ENCODE results near the gene CMKLR1.

Gene CMKLR1

DNA sequence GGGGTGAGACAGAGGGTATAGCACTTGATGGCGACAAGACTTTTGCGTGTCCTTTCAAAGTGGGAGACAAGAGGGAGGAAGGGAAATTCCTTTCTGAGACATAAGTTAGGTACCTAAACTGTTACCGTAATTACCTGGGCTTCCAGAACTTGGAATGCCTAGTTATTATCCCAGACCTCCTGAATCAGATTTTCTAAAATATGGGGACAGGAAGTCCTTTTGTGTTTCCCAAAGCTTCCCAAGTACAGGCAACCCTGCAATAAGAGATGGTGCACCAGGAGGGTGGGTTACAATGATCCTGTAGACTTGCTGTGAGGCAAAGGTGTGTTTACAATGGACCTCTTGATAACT, 83.9 kb downstream of the CMKLR1 start:
- no peak for DNase-seq

DNA sequence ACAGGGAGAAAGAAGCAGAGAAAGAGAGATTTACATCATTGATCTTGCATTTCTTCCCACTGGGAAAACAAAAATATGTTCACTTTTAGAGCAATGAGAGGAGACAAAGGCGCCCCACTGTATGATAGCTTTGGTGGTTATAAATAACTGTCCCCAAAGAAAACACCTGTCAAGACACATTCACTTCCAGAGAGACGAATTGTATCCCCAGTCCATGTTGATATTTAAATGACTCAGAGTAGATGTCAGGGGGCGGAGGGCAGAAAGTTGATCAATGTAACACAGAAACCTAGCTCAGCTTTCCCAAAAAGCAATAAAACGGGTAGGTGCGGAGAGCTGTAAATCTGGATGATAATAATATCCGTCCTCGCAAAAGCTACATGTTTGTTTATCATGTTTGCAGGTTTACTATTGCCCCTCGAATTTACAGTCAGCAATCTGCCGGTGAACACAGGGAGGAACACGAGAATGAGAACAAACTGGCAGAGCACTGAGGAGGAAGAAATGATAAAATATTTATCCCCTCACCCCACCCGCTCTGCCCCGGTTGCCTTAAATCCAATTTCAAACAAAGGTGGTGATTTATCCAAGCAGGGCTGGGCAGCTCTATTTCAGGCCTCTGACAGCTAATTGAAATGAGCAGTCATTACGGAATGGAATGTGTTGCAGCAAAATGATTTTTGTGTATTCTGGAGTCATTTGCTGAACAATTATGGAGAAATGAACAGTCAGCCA, 84.4 kb downstream of the CMKLR1 start:
- DNase-seq, result no peak

DNA sequence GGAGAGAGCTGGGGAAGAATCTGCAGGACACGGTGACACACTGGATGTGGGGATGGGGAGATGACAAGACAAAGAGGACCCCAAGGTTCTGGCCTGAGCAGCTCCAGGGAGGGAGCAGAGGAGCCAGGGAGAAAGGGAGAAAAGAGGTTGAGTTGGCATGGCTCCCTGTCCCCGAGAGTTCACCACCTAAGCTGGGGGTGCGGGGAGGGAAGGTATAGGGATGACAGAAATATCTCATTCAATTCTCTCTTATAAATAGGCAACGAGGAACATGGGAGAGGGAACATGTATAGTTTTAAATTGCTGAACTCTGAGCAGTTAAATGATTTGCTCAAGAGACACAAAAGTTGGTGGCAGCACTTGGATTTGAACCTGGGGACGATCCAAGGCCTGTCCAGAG, 85.1 kb downstream of the CMKLR1 start:
- DNase-seq, result no peak

DNA sequence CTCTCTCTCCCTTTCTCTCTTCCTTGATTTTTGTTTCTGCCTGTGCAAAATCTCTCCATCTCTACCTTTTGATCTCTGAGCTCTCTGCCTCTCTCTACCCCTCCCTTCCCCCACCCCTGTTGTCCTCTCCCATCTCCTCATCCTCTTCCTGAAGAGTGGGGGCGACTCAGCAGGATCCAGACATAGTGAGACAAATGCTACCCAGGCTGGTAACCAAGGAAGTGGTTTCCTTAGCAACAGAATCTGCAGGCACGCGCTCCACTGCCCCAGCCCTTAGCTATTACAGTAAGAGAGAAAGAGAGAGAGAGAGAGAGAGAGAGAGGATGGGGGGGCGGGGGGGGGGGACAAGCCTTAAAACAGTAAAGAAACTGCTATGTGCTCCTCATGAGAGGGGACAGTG, 85.6 kb downstream of the CMKLR1 start:
- DNase-seq, result peak; percentile 9

DNA sequence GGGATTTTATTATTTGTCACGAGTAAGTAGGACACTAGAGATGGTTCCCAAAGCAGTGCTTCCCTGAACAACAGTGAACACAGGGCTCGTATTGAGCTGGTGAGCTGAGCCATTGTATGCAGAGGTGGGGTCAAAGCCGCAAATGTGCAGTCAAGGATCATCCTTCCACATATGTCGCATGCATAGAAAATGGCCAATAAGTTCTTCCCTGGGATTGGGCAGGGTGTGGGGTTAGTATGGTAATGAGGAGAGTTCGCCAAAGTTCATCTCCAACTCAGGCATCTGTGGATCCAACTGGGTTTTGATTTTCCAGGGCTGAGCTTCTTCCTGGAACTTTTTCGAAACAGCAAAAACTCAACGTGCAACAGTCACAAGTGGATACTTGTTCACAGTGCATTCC, 86.6 kb downstream of the CMKLR1 start:
- no peak for DNase-seq

DNA sequence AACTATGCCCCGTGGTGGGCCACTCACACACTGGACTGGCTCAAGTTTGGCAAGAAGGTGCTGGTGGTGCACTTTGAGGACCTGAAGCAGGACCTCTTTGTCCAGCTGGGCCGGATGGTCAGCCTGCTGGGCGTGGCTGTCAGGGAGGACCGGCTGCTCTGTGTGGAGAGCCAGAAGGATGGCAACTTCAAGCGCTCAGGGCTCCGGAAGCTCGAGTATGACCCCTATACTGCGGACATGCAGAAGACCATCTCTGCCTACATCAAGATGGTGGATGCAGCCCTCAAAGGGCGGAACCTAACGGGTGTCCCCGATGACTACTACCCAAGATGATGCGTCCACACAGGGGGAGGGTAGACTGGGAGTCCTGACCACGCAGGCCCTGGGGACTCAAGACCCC, 91.1 kb downstream of the CMKLR1 start:
- no peak for DNase-seq

DNA sequence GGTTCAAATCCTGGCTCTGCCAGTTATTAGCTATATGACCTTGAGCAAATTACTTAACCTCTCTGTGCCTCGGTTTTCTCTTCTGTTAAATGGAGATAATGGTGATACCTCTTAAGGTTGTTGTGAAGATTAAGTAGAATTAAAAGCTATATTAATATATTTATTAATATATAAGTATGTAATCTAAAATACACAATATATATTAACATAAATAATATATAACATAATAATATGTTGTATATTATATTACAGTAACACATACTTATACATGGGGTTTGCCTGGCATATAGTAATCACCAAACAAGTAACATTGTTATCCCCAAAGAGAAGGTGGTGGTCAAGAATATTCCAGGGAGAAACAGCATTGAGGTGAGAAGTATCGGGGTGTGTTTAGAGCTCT, 92.0 kb downstream of the CMKLR1 start:
- DNase-seq, result no peak

DNA sequence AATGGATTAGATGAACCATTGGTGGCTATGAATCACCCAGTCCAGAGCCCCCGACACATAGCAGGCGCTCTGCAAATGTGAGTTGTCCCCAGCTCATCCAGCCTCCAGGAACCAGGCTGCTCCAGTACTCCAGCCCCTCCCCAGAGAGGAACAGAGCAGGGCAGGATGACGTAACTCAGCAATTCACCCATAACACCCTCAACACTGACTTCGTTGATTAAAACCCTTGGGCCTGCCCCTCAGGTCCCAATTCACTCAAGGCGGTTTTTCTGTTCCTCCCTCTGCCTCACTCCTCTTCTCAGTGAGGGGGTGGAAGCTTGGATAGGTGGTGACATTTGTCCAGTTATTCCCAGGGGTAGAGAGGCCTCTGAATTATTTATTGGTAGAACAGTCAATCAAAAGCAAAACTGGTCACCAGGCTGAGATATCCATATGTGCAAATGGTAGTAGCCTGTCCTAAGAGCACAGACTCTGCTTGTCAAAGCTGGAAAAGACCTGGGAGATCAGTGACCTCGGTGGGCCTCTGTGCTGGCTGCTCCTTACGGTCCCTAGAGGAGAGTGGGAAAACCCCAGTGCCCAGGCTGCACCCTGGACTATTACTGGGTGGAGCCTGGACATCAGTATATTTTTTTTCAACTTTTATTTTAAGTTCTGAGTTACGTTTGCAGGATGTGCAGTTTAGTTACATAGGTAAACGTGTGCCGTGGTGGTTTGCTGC, 97.0 kb downstream of the CMKLR1 start:
- DNase-seq, result no peak

DNA sequence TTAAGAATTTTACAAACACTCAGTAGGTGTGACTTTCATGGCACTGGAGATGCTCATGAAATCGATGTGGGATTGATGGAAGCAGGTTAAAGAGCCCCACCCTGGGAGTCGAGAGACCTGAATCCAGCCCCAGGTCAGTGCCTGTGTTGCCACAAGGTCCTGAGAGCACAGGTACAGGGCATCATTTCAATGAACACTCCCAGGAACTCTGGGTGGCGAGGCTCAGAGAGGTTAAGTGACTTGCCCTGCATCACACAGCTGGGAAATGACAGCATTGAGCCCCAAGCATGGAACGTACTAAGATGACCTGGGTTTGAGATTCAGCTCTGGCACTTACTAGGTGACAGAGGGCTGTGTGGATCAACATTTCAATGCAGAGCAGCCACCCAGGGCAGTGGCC, 98.2 kb downstream of the CMKLR1 start:
- DNase-seq, result no peak

DNA sequence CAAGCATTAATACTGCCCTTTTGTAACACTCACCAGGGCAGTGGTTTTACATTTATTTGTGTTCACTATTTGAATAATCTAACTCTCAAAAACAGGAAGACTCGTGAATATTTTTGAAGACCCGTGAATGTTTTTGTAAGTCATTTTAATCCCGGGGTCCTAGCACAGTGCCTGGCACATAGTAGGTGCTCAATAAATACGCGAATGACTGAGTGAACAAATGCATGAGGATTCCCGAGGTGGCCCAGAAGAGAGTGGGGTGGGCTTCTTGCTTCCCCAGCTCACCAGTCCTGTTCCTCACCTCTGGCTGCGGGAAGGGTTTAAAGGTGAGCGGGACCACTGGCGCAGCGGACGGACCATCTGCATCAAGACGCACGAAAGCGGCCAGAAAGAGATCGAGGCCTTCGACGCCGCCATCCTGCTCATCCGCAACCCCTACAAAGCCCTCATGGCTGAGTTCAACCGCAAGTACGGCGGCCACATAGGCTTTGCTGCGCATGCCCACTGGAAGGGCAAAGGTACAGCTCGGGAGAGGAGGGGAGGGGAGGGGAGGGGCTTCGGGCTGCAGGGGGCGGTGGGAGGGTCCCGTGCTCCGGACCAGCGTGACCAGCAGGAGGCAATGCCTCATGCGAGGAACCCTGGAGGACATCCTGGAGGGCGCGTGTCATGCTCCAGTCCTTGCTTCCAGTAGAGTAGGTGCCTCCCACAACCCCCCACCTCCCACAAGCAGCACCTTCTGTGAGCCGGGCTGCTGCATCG, 98.9 kb downstream of the CMKLR1 start:
- DNase-seq, result no peak

DNA sequence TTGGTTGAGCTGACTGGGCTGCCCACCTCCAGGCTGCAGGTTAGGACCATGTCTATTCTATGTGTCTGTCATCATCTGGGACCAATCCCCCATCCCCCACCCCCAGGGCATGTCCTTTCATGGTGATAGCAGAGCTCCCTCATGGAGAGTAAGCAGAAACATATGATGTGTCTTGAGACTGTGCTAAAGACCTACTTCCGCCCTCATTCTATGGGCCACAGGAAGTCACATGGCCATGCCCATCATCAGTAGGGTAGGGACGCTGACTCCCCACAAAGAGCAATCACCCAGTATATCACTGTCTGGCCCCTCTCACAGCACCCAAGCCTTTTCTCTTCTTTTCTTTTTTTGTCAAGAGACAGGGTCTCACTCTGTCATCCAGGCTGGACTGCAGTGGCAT, 99.7 kb downstream of the CMKLR1 start:
- no peak for DNase-seq

DNA sequence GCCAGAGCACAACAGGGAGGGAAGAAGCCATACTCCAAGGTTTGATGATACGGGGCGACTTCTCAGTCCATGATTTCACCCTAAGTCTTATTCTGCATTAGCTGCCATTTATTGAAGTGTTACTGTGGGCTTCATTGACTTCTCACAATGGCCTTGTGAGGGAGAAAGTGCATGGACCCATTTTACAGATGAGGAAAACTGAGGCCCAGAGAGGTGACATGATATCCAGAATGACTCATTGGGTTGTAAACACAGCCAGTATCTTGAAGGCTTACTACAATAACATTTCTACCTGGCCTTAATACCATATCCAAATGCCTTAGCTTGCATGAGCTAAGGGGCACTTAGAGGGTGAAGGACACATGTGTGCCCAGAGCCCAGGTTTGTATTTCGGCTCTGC, 100.6 kb downstream of the CMKLR1 start:
- DNase-seq, result no peak
